Left ventricle myocardium inferior (tissue), 1 donor: ENCODE measurements around the gene GRWD1. TPM values are rescaled to one million over a fixed set of nuclear protein-coding genes. Genes with fewer than 3 reads are reported as not detected.

Experiments used
- DNase-seq: peaks from one replicate; pipeline ENCODE4 v3.0.0-alpha.2; 2020
- H3K27ac ChIP-seq: fragments of 200-600 bp; replicated peaks from 2 replicates; pipeline ENCODE4 v1.8.0; 2021
- H3K27me3 ChIP-seq: fragments of 200-600 bp; 2 replicates; pipeline ENCODE4 v1.8.0; 2021; ENCODE audit warnings: low read depth
- H3K36me3 ChIP-seq: fragments of 200-600 bp; 2 replicates; pipeline ENCODE4 v1.8.0; 2021
- H3K4me1 ChIP-seq: fragments of 200-600 bp; 2 replicates; pipeline ENCODE4 v1.8.0; 2021
- H3K4me3 ChIP-seq: fragments of 200-600 bp; 2 replicates; pipeline ENCODE4 v1.8.0; 2021; ENCODE audit warnings: mild to moderate bottlenecking, moderate library complexity
- H3K9me3 ChIP-seq: fragments of 200-600 bp; replicated peaks from 2 replicates; pipeline ENCODE4 v1.8.0; 2021
- CTCF ChIP-seq: fragments of 200-600 bp; IDR thresholded peaks from 2 replicates; pipeline ENCODE4 v1.8.0; 2021; ENCODE audit warnings: antibody characterized with exemption, mild to moderate bottlenecking, borderline replicate concordance
- intact Hi-C: fragments of 100-400 bp; cut with micrococcal nuclease; formaldehyde crosslinking; loops from one replicate; pipeline ENCODE4 v1.11.0; 2022
- total RNA-seq: library from RNA; stranded (reverse); fragmentation: NEBNext Ultra II Directional; extraction: Animal tissue kit (Norgen Biotek cat#: 25700); gene quantifications from one replicate; pipeline ENCODE4 v1.2.1, GENCODE V29; 2021
- donor health status: DM: no; HTN: yes; CAD: no; lungs with severe emphysema.

GRWD1 gene
- total RNA-seq, 1 donor from 2014 or later, result 17.0 TPM

- H3K4me3 ChIP-seq, result peak overlapping the region; percentile 96
- peaks cover 35% of the 10 kb centered on the region for H3K4me1 ChIP-seq
- TF ChIP-seq CTCF, result no peak
- H3K36me3 ChIP-seq, result peaks cover 19% of the 10 kb centered on the region
- H3K9me3 ChIP-seq, result no peaks in the 10 kb centered on the region
- intact Hi-C loops, result no loop called here
- no peak for DNase-seq
- peaks cover 44% of the 10 kb centered on the region for H3K27me3 ChIP-seq
- H3K27ac ChIP-seq, result no peak overlapping the region
Observed at GRCh38 chr19:48443731-48444128, 2.1 kb upstream of the GRWD1 start.

- intact Hi-C loops, result no loop called here
- TF ChIP-seq CTCF, result no peak
- Histone ChIP-seq H3K4me1 (peaks cover 35% of the 10 kb centered on the region), H3K4me3 (peak overlapping the region; percentile 96), H3K9me3 (no peaks in the 10 kb centered on the region), H3K27me3 (peaks cover 44% of the 10 kb centered on the region), H3K36me3 (peaks cover 23% of the 10 kb centered on the region), H3K27ac (peak overlapping the region; percentile 90)
- DNase-seq, result no peak
Observed at GRCh38 chr19:48444129-48444935, 1.5 kb upstream of the GRWD1 start.

GRCh38 chr19:48444936-48445200 lies 915 bp upstream of the GRWD1 start:
- Histone ChIP-seq H3K36me3 (peaks cover 29% of the 10 kb centered on the region), H3K4me3 (peak overlapping the region; percentile 96), H3K4me1 (peaks cover 35% of the 10 kb centered on the region), H3K27ac (peak overlapping the region; percentile 90), H3K9me3 (no peaks in the 10 kb centered on the region), H3K27me3 (peaks cover 41% of the 10 kb centered on the region)
- TF ChIP-seq CTCF, result no peak
- no peak for DNase-seq
- intact Hi-C loops, result no loop called here

GRCh38 chr19:48445256-48445605 lies 552 bp upstream of the GRWD1 start:
- TF ChIP-seq CTCF, result peak; percentile 60
- Histone ChIP-seq H3K4me1 (peaks cover 35% of the 10 kb centered on the region), H3K36me3 (peaks cover 32% of the 10 kb centered on the region), H3K9me3 (no peaks in the 10 kb centered on the region), H3K4me3 (peak overlapping the region; percentile 96), H3K27ac (peak overlapping the region; percentile 90), H3K27me3 (peaks cover 37% of the 10 kb centered on the region)
- no peak for DNase-seq
- intact Hi-C loops, result no loop called here

- peaks cover 35% of the 10 kb centered on the region for H3K4me1 ChIP-seq
- intact Hi-C loops, result no loop called here
- H3K9me3 ChIP-seq, result no peaks in the 10 kb centered on the region
- no peak for DNase-seq
- peaks cover 46% of the 10 kb centered on the region for H3K36me3 ChIP-seq
- H3K4me3 ChIP-seq, result peak overlapping the region; percentile 96
- no peak for TF ChIP-seq CTCF
- H3K27ac ChIP-seq, result peak overlapping the region; percentile 90
- peaks cover 24% of the 10 kb centered on the region for H3K27me3 ChIP-seq
Observed at GRCh38 chr19:48446579-48446978, 796 bp downstream of the GRWD1 start.
